GM12878 (cell line): ENCODE results near the gene SLC44A3. TPM values are rescaled to one million over a fixed set of nuclear protein-coding genes. Genes with fewer than 3 reads are reported as not detected.

ENCODE experiments used
- ATAC-seq: fragments of 200-7000 bp; cut with Tn5 transposase; 3 replicates; pipeline ENCODE4 v1.9.1; 2020; ENCODE audit warnings: mild to moderate bottlenecking, moderate library complexity
- BruUV-seq: library from RNA; stranded (reverse); fragments of 400-500 nt; replicated peaks from 2 replicates; lab custom pipeline; 2021; lab: Mats Ljungman, UMichigan
- CTCF ChIA-PET: fragments of 300-600 bp; sonication (Branson Sonifier 250); formaldehyde crosslinking; extraction: SDS; loops from one replicate; lab custom pipeline; 2021; ENCODE audit warnings: inconsistent platforms; lab: Yijun Ruan, JAX
- POLR2A ChIA-PET: fragments of 350-600 bp; formaldehyde crosslinking; extraction: SDS; loops from one replicate; lab custom pipeline; 2021; ENCODE audit warnings: inconsistent platforms; lab: Charles Lee
- RAD21 ChIA-PET: fragments of 300-600 bp; sonication (Branson Sonifier 250); formaldehyde crosslinking; loops from one replicate; lab custom pipeline; 2023; ENCODE audit warnings: antibody characterized with exemption; ENCODE audit not compliant: unreplicated experiment; lab: Charles Lee
- SMC1A ChIA-PET: fragments of 300-600 bp; sonication (Branson Sonifier 250); formaldehyde crosslinking; loops from one replicate; lab custom pipeline; 2023; ENCODE audit not compliant: unreplicated experiment, uncharacterized antibody; lab: Charles Lee
- DNase-seq: peaks from one replicate; pipeline ENCODE4 v3.0.0-alpha.2; 2011; ENCODE audit warnings: low read depth, low spot score
- FAIRE-seq: peaks from 3 replicates; lab custom pipeline; 2011; peaks lifted over from hg19 to GRCh38; lab: Jason Lieb, UNC
- H2AFZ ChIP-seq: 2 replicates; pipeline ENCODE4 v1.6.0; 2011; ENCODE audit warnings: low read depth, low read length, control low read depth; ENCODE audit not compliant: control insufficient read depth
- H3K27ac ChIP-seq: 2 replicates; pipeline ENCODE4 v1.5.1; 2011; ENCODE audit warnings: control low read depth; ENCODE audit not compliant: control insufficient read depth, insufficient read depth
- H3K27me3 ChIP-seq, 2 experiments: replicated peaks in 1 of 2; 2 replicates each; pipeline versions ENCODE4 v1.6.0 to v1.6.1; 2011; ENCODE audit warnings: low read length in 1 of 2; ENCODE audit not compliant: control insufficient read depth in 2 of 2, insufficient read depth in 2 of 2
- H3K36me3 ChIP-seq, 2 experiments: 2 replicates each; pipeline ENCODE4 v1.5.1; 2011; ENCODE audit warnings: low read length in 1 of 2; ENCODE audit not compliant: control insufficient read depth in 2 of 2, insufficient read depth in 2 of 2
- H3K4me1 ChIP-seq: 2 replicates; pipeline ENCODE4 v1.6.1; 2011; ENCODE audit warnings: mild to moderate bottlenecking, low read length, moderate library complexity, mixed read lengths; ENCODE audit not compliant: control insufficient read depth, insufficient read depth
- H3K4me2 ChIP-seq: 2 replicates; pipeline ENCODE4 v1.6.0; 2011; ENCODE audit warnings: control low read depth; ENCODE audit not compliant: control insufficient read depth, insufficient read depth
- H3K4me3 ChIP-seq: fragments of 200-600 bp; sonication (generic); 2 replicates; pipeline ENCODE4 v1.5.1; 2016
- H3K79me2 ChIP-seq: 2 replicates; pipeline ENCODE4 v1.6.0; 2011; ENCODE audit warnings: low read length; ENCODE audit not compliant: control insufficient read depth, insufficient read depth
- H3K9ac ChIP-seq: 2 replicates; pipeline ENCODE4 v1.8.0; 2011; ENCODE audit warnings: low read length, control low read depth, mixed read lengths; ENCODE audit not compliant: control insufficient read depth, insufficient read depth
- H3K9me3 ChIP-seq: replicated peaks from 3 replicates; pipeline ENCODE4 v1.5.1; 2011; ENCODE audit warnings: mild to moderate bottlenecking, low read length; ENCODE audit not compliant: control insufficient read depth, insufficient read depth
- H4K20me1 ChIP-seq: 2 replicates; pipeline ENCODE4 v1.6.0; 2011; ENCODE audit not compliant: control insufficient read depth, insufficient read depth
- BCLAF1 ChIP-seq: fragments of 450-650 bp; IDR thresholded peaks from 2 replicates; pipeline ENCODE4 v1.6.1; 2017; ENCODE audit warnings: antibody characterized with exemption, mild to moderate bottlenecking, moderate library complexity
- BMI1 ChIP-seq: fragments of 450-650 bp; IDR thresholded peaks from 2 replicates; pipeline ENCODE4 v1.6.1; 2016; ENCODE audit warnings: mild to moderate bottlenecking, moderate library complexity, borderline replicate concordance
- CBX5 ChIP-seq: sonication (generic); IDR thresholded peaks from 2 replicates; pipeline ENCODE4 v1.6.1; 2016; ENCODE audit warnings: low read depth, moderate library complexity, mild to moderate bottlenecking, inconsistent platforms
- CHD2 ChIP-seq: IDR thresholded peaks from 2 replicates; pipeline ENCODE4 v1.6.1; 2011; ENCODE audit warnings: low read depth, low read length, improper control_type of control experiment, borderline replicate concordance
- HCFC1 ChIP-seq: fragments of 150-350 bp; IDR thresholded peaks from 2 replicates; pipeline ENCODE4 v1.6.1; 2014; ENCODE audit warnings: low read length
- MYC ChIP-seq: IDR thresholded peaks from 2 replicates; pipeline ENCODE4 v1.6.1; 2011; ENCODE audit warnings: mild to moderate bottlenecking, low read length, moderate library complexity, inconsistent platforms; ENCODE audit not compliant: insufficient read depth, insufficient replicate concordance, insufficient read length, severe bottlenecking
- NFIC ChIP-seq: IDR thresholded peaks from 2 replicates; pipeline ENCODE4 v1.6.1; 2012; ENCODE audit warnings: low read depth, mild to moderate bottlenecking, inconsistent platforms, low read length, moderate library complexity
- RBBP5 ChIP-seq: fragments of 200-600 bp; sonication (generic); conservative IDR thresholded peaks from 2 replicates; pipeline ENCODE4 v1.6.1; 2016
- SIN3A ChIP-seq: IDR thresholded peaks from 2 replicates; pipeline ENCODE4 v1.6.1; 2012; ENCODE audit warnings: low read depth, low read length, improper control_type of control experiment
- SPI1 ChIP-seq: IDR thresholded peaks from 2 replicates; pipeline ENCODE4 v1.6.1; 2011; ENCODE audit warnings: low read depth, mild to moderate bottlenecking, low read length, moderate library complexity, borderline replicate concordance; ENCODE audit not compliant: insufficient read depth
- ZNF24 ChIP-seq: fragments of 450-650 bp; IDR thresholded peaks from 2 replicates; pipeline ENCODE4 v1.6.1; 2017; ENCODE audit warnings: antibody characterized with exemption, mild to moderate bottlenecking
- ZNF622 ChIP-seq: fragments of 450-650 bp; IDR thresholded peaks from 2 replicates; pipeline ENCODE4 v1.6.1; 2017; ENCODE audit warnings: mild to moderate bottlenecking, inconsistent platforms
- WGBS: methylation state at CpG from one replicate; pipeline ENCODE4 v1.1.6; 2016; ENCODE audit warnings: low lambda C conversion rate; ENCODE audit not compliant: insufficient replicate concordance, insufficient coverage; ENCODE audit errors: missing lambda C conversion rate; 5-methylcytosine and 5-hydroxymethylcytosine counted together
- in situ Hi-C: fragments of 300-500 bp; cut with MboI; formaldehyde crosslinking; loops from 9 replicates; pipeline ENCODE4 v1.14.3; 2018; ENCODE audit warnings: mixed read lengths
- intact Hi-C: fragments of 100-400 bp; cut with micrococcal nuclease; formaldehyde crosslinking; loops from one replicate; pipeline ENCODE4 v1.14.2; 2022; ENCODE audit not compliant: unreplicated experiment
- polyA plus RNA-seq, 11 experiments: library from polyadenylated mRNA; depleted of rRNA in 4 of 11; unstranded in 6 of 11; stranded (reverse) in 5 of 11; fragments of >200 nt; fragmentation: Nextera tagmentation in 4 of 11; fragmentation: Illumina TruSeq in 1 of 11; extraction: Ambion mirVana in 4 of 11; extraction: Trizol in 1 of 11; gene quantifications; 1 replicate in 1 of 11; 2 replicates in 10 of 11; pipeline versions ENCODE4 v1.2.1 to v1.2.3, GENCODE V29; 2011 to 2016; ENCODE audit warnings: inconsistent platforms in 2 of 11, missing spikeins in 2 of 11, low read depth in 1 of 11
- total RNA-seq, 4 experiments: library from RNA; depleted of rRNA in 3 of 4; stranded (reverse); fragments of >200 nt in 3 of 4; fragmentation: Illumina TruSeq in 1 of 4; extraction: Trizol in 1 of 4; gene quantifications; 2 replicates each; pipeline versions ENCODE4 v1.2.1 to v1.2.3, GENCODE V29; 2013 to 2021
- TF ChIP-seq, protein P1 (sequence below): fragments of 450-650 bp; IDR thresholded peaks from 2 replicates; pipeline ENCODE4 v1.6.1; 2017; ENCODE audit warnings: mild to moderate bottlenecking, low read depth, inconsistent platforms; ENCODE audit not compliant: poor library complexity, severe bottlenecking
- TF ChIP-seq, protein P2 (sequence below): fragments of 150-350 bp; IDR thresholded peaks from 2 replicates; pipeline ENCODE4 v1.6.1; 2016; ENCODE audit warnings: low read depth, low read length

Gene SLC44A3
- total and polyA plus RNA-seq, 10 of the 15 experiments (the other 5 are each of a cell fraction or from before 2014, with no cell fraction given) = not detected

- TF ChIP-seq, protein P1, sequence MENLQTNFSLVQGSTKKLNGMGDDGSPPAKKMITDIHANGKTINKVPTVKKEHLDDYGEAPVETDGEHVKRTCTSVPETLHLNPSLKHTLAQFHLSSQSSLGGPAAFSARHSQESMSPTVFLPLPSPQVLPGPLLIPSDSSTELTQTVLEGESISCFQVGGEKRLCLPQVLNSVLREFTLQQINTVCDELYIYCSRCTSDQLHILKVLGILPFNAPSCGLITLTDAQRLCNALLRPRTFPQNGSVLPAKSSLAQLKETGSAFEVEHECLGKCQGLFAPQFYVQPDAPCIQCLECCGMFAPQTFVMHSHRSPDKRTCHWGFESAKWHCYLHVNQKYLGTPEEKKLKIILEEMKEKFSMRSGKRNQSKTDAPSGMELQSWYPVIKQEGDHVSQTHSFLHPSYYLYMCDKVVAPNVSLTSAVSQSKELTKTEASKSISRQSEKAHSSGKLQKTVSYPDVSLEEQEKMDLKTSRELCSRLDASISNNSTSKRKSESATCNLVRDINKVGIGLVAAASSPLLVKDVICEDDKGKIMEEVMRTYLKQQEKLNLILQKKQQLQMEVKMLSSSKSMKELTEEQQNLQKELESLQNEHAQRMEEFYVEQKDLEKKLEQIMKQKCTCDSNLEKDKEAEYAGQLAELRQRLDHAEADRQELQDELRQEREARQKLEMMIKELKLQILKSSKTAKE = no peak
Measured at GRCh38 chr1:94832931-94833585, 12.9 kb downstream of the SLC44A3 start (continued).

- Histone ChIP-seq H3K27me3 (no peaks in the 10 kb centered on the region; a peak in 1 of 4 replicates), H3K36me3 (no peaks in the 10 kb centered on the region), H3K9ac (no peak overlapping the region), H3K27ac (no peak overlapping the region), H2AFZ (no peak overlapping the region), H3K79me2 (no peaks in the 10 kb centered on the region), H4K20me1 (no peaks in the 10 kb centered on the region), H3K9me3 (no peaks in the 10 kb centered on the region), H3K4me1 (no peaks in the 10 kb centered on the region), H3K4me2 (no peak overlapping the region), H3K4me3 (no peak overlapping the region)
- FAIRE-seq = no peak
- WGBS = 2% methylated on average over 2 of the region's 2 CpGs
- SMC1A ChIA-PET = interaction anchor here (1.8 kb wide), 1 partner anchor 17 kb away, joined by 4 read pairs; no protein-coding TSS in a partner anchor
- CTCF ChIA-PET = no interaction called here
- intact Hi-C loops (no loop called here), in situ Hi-C loops (no loop called here)
- RAD21 ChIA-PET = no interaction called here
- no peak for ATAC-seq
- DNase-seq = no peak
- POLR2A ChIA-PET = no interaction called here
- TF ChIP-seq NFIC (no peak), SPI1 (no peak), RBBP5 (no peak), SIN3A (no peak), BMI1 (no peak), MYC (no peak), ZNF622 (no peak), ZNF24 (no peak), HCFC1 (no peak), CHD2 (no peak), BCLAF1 (no peak), CBX5 (no peak)
- TF ChIP-seq, protein P2, sequence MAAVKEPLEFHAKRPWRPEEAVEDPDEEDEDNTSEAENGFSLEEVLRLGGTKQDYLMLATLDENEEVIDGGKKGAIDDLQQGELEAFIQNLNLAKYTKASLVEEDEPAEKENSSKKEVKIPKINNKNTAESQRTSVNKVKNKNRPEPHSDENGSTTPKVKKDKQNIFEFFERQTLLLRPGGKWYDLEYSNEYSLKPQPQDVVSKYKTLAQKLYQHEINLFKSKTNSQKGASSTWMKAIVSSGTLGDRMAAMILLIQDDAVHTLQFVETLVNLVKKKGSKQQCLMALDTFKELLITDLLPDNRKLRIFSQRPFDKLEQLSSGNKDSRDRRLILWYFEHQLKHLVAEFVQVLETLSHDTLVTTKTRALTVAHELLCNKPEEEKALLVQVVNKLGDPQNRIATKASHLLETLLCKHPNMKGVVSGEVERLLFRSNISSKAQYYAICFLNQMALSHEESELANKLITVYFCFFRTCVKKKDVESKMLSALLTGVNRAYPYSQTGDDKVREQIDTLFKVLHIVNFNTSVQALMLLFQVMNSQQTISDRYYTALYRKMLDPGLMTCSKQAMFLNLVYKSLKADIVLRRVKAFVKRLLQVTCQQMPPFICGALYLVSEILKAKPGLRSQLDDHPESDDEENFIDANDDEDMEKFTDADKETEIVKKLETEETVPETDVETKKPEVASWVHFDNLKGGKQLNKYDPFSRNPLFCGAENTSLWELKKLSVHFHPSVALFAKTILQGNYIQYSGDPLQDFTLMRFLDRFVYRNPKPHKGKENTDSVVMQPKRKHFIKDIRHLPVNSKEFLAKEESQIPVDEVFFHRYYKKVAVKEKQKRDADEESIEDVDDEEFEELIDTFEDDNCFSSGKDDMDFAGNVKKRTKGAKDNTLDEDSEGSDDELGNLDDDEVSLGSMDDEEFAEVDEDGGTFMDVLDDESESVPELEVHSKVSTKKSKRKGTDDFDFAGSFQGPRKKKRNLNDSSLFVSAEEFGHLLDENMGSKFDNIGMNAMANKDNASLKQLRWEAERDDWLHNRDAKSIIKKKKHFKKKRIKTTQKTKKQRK = no peak
- no TSS peak for BruUV-seq
Measured at GRCh38 chr1:94836891-94837290, 16.7 kb downstream of the SLC44A3 start.
